ENCODE measurements around the gene NDUFV3. TPM values are rescaled to one million over a fixed set of nuclear protein-coding genes. Genes with fewer than 3 reads are reported as not detected.
"Not testable (repeated sequence)": the region's sequence is repeated elsewhere in the genome, so short reads cannot be mapped to it uniquely, and the experiment has no call there.

NDUFV3 gene
- total and polyA plus RNA-seq, 2 donors (not counting 3 experiments of a cell fraction or from before 2014, with no cell fraction given) = 13.4 to 45.7 TPM

- Histone ChIP-seq H3K4me2 (ENCODE audit: insufficient read depth, low read length) (no peak within 1 kb of the TSS), H2AFZ (ENCODE audit: low read depth, low read length) (peak within 1 kb of the TSS; percentile 97), H3K27me3 (ENCODE audit: control insufficient read depth in 2 of 2, insufficient read depth in 2 of 2, low read length in 2 of 2) (peaks cover 0 to under 1% of the 10 kb centered on the region in 2 experiments), H3K79me2 (ENCODE audit: control insufficient read depth, insufficient read depth, low read length) (no peaks in the 10 kb centered on the region), H3K36me3 (ENCODE audit: control insufficient read depth in 2 of 2, extremely low read depth in 1 of 2, insufficient read depth in 2 of 2, low read length in 2 of 2) (no peaks in the 10 kb centered on the region), H3K4me1 (ENCODE audit: control insufficient read depth, extremely low read depth, insufficient read depth, low read length) (peaks cover 5% of the 10 kb centered on the region), H4K20me1 (replicated peaks; ENCODE audit: control insufficient read depth, extremely low read depth, insufficient read depth, low read length) (no peaks in the 10 kb centered on the region), H3K9me3 (replicated peaks; ENCODE audit: control insufficient read depth, insufficient read depth, low read length) (no peaks in the 10 kb centered on the region), H3K9me1 (replicated peaks; ENCODE audit: control insufficient read depth, extremely low read depth, insufficient read depth, low read length) (no peaks in the 10 kb centered on the region), H3K27ac (ENCODE audit: insufficient read depth, low read depth, low read length) (no peak within 1 kb of the TSS), H3K9ac (replicated peaks; ENCODE audit: extremely low read depth, insufficient read depth, low read length) (no peak within 1 kb of the TSS), H3K4me3 (replicated peaks in 1 of 3; ENCODE audit: insufficient read depth in 1 of 3, low read depth in 1 of 3, low read length in 3 of 3) (no peak within 1 kb of the TSS)
- ChIA-PET CTCF (no interaction called here), POLR2A (no interaction called here)
- dilution Hi-C loops (cut with MboI; ENCODE audit: extremely low pct_ligation_motif_present, low sequenced_read_pairs) = no loop called here
- intact Hi-C loops (cut with micrococcal nuclease) = no loop called here
- no peak for FAIRE-seq
- TF ChIP-seq FOS (IDR thresholded peaks at IDR 0.05; ENCODE audit: borderline replicate concordance, insufficient read depth, low read length) (no peak), GATA2 (IDR thresholded peaks at IDR 0.05; ENCODE audit: insufficient read depth, insufficient read length, low read depth, low read length) (no peak), JUN (IDR thresholded peaks at IDR 0.05; ENCODE audit: borderline replicate concordance, insufficient read depth, insufficient read length, low read depth) (no peak), MAX (IDR thresholded peaks at IDR 0.05; ENCODE audit: insufficient read depth, insufficient read length) (no peak), EZH2 (IDR thresholded peaks at IDR 0.05; ENCODE audit: borderline replicate concordance, low read depth, low read length, severe bottlenecking) (no peak), CTCF (IDR thresholded peaks at IDR 0.05; ENCODE audit: extremely low read depth in 1 of 2, insufficient read depth in 1 of 2, low read depth in 1 of 2, low read length in 2 of 2) (no peak), POLR2AphosphoS5 (IDR thresholded peaks at IDR 0.05; ENCODE audit: insufficient read depth, low read depth, low read length) (no peak), MYC (IDR thresholded peaks at IDR 0.05; ENCODE audit: low read depth, low read length) (no peak), POLR2A (IDR thresholded peaks at IDR 0.05; ENCODE audit: low read depth, low read length) (no peak)
- BruUV-seq (replicated peaks) = no TSS peak
- no peak for DNase-seq (ENCODE audit: low read depth, low spot score)
Measured at GRCh38 chr21:42925114-42925926, 32.2 kb downstream of the NDUFV3 start, which contains the start of gene ERVH48-1. Gene ERVH48-1 (minus strand): TSS chr21:42925630. CDS start chr21:42919006, 6,624 bp downstream.

DNA sequence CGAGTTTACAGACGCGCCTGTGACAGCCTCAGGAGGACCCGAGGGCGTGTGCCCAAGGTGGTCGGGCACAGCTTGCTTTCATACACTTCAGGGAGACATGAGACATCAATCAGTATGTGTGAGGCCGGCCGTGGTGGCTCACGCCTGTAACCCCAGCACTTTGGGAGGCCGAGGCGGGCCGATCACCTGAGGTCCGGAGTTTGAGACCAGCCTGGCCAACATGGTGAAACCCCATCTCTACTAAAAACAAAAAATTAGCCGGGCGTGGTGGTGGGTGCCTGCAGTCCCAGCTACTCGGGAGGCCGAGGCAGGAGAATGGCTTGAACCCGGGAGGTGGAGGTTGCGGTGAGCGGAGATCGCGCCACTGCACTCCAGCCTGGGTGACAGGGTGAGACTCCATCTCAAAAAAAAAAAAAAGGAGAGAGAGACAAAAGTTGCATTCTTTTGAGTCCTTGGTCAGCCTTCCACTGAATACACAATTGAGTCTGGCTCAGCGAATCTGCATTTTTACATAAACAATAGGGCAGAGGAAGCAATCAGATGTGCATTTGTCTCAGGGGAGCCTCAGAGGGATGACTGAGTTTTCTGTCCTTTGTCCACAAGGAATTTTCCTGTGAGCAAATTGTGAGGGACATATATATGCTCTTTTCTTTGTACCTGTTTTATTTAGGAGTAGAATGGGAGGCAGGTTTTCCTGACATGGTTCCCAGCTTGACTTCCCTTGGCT is 34.5 kb downstream of the NDUFV3 start:
- H3K36me3 ChIP-seq (ENCODE audit: control insufficient read depth in 2 of 2, extremely low read depth in 1 of 2, insufficient read depth in 2 of 2, low read length in 2 of 2); dilution Hi-C loops (cut with MboI; ENCODE audit: extremely low pct_ligation_motif_present, low sequenced_read_pairs); H3K27ac ChIP-seq (ENCODE audit: insufficient read depth, low read depth, low read length); H3K4me3 ChIP-seq (replicated peaks in 1 of 3; ENCODE audit: insufficient read depth in 1 of 3, low read depth in 1 of 3, low read length in 3 of 3); H3K9ac ChIP-seq (replicated peaks; ENCODE audit: extremely low read depth, insufficient read depth, low read length); H3K79me2 ChIP-seq (ENCODE audit: control insufficient read depth, insufficient read depth, low read length); intact Hi-C loops (cut with micrococcal nuclease); H3K4me2 ChIP-seq (ENCODE audit: insufficient read depth, low read length); FAIRE-seq; H3K4me1 ChIP-seq (ENCODE audit: control insufficient read depth, extremely low read depth, insufficient read depth, low read length); H3K27me3 ChIP-seq (ENCODE audit: control insufficient read depth in 2 of 2, insufficient read depth in 2 of 2, low read length in 2 of 2); H3K9me3 ChIP-seq (replicated peaks; ENCODE audit: control insufficient read depth, insufficient read depth, low read length); CTCF ChIA-PET; H3K9me1 ChIP-seq (replicated peaks; ENCODE audit: control insufficient read depth, extremely low read depth, insufficient read depth, low read length); POLR2A ChIA-PET; H2AFZ ChIP-seq (ENCODE audit: low read depth, low read length); DNase-seq (ENCODE audit: low read depth, low spot score); BruUV-seq (replicated peaks); H4K20me1 ChIP-seq (replicated peaks; ENCODE audit: control insufficient read depth, extremely low read depth, insufficient read depth, low read length): not testable (repeated sequence)
